SK-N-SH (cell line): ENCODE data around the gene CFAP43. TPM values are rescaled to one million over a fixed set of nuclear protein-coding genes. Genes with fewer than 3 reads are reported as not detected.

Experiments used
- CTCF ChIA-PET: fragments of 300-600, 350-600 bp; formaldehyde crosslinking; extraction: SDS; loops from one replicate; lab custom pipeline; 2021; lab: Yijun Ruan, JAX
- POLR2A ChIA-PET: fragments of 350-600 bp; sonication (Branson Sonifier 250); formaldehyde crosslinking; extraction: SDS; loops from one replicate; lab custom pipeline; 2020; ENCODE audit warnings: antibody characterized with exemption, inconsistent platforms; lab: Yijun Ruan, JAX
- DNase-seq: peaks from one replicate; pipeline ENCODE4 v3.0.0; 2012
- H2AFZ ChIP-seq: fragments of 200-600 bp; sonication (generic); 2 replicates; pipeline ENCODE4 v1.8.1; 2016; ENCODE audit warnings: antibody characterized with exemption, mild to moderate bottlenecking, low read depth
- H3F3A ChIP-seq: fragments of 200-600 bp; sonication (generic); replicated peaks from 2 replicates; pipeline ENCODE3; 2016; ENCODE audit warnings: antibody characterized with exemption, mild to moderate bottlenecking; ENCODE audit not compliant: insufficient read depth
- H3K27ac ChIP-seq, 2 experiments: fragments of 200-500 bp in 1 of 2; fragments of 200-600 bp in 1 of 2; sonication (Bioruptor generic) in 1 of 2; sonication (generic), shearing (Covaris generic) in 1 of 2; 2 replicates each; pipeline versions ENCODE4 v1.5.1 to v1.6.1; 2014 to 2016; ENCODE audit warnings: low read depth in 2 of 2, inconsistent platforms in 1 of 2, low read length in 1 of 2, mild to moderate bottlenecking in 1 of 2, mixed read lengths in 1 of 2
- H3K27me3 ChIP-seq: fragments of 200-600 bp; sonication (generic), shearing (Covaris generic); 2 replicates; pipeline ENCODE4 v1.6.1; 2016; ENCODE audit warnings: mixed run types; ENCODE audit not compliant: insufficient read depth
- H3K36me3 ChIP-seq, 2 experiments: fragments of 200-500 bp in 1 of 2; fragments of 200-600 bp in 1 of 2; sonication (Bioruptor generic) in 1 of 2; sonication (generic) in 1 of 2; replicated peaks in 1 of 2; 2 replicates each; pipeline versions ENCODE3 to v1.5.1; 2014 to 2016; ENCODE audit warnings: low read length in 1 of 2, mild to moderate bottlenecking in 1 of 2; ENCODE audit not compliant: insufficient read depth in 2 of 2, control insufficient read depth in 1 of 2
- H3K4me1 ChIP-seq, 2 experiments: fragments of 200-500 bp in 1 of 2; fragments of 200-600 bp in 1 of 2; sonication (Bioruptor generic) in 1 of 2; sonication (generic), shearing (Covaris generic) in 1 of 2; 2 replicates each; pipeline versions ENCODE4 v1.5.1 to v1.6.1; 2014 to 2016; ENCODE audit warnings: low read depth in 1 of 2, low read length in 1 of 2, mixed run types in 1 of 2; ENCODE audit not compliant: insufficient read depth in 2 of 2, control insufficient read depth in 1 of 2
- H3K4me2 ChIP-seq: fragments of 200-600 bp; sonication (generic), shearing (Covaris generic); 2 replicates; pipeline ENCODE4 v1.6.1; 2017; ENCODE audit warnings: mixed run types
- H3K4me3 ChIP-seq, 2 experiments: fragments of 200-500 bp in 1 of 2; fragments of 200-600 bp in 1 of 2; sonication (Bioruptor generic) in 1 of 2; sonication (generic), shearing (Covaris generic) in 1 of 2; 2 replicates each; pipeline versions ENCODE4 v1.5.1 to v1.8.1; 2014 to 2016; ENCODE audit warnings: low read depth in 2 of 2, inconsistent platforms in 1 of 2, low read length in 1 of 2, mild to moderate bottlenecking in 1 of 2, mixed read lengths in 1 of 2, moderate library complexity in 1 of 2
- H3K79me2 ChIP-seq: fragments of 200-600 bp; sonication (generic); 2 replicates; pipeline ENCODE4 v1.8.1; 2017; ENCODE audit warnings: mild to moderate bottlenecking; ENCODE audit not compliant: insufficient read depth
- H3K9ac ChIP-seq: fragments of 200-600 bp; sonication (generic); 2 replicates; pipeline ENCODE4 v1.6.1; 2017; ENCODE audit warnings: mixed run types
- H3K9me2 ChIP-seq: fragments of 200-600 bp; sonication (generic); 2 replicates; pipeline ENCODE4 v1.6.1; 2017; ENCODE audit warnings: mixed run types
- H3K9me3 ChIP-seq: fragments of 200-600 bp; sonication (generic); 2 replicates; pipeline ENCODE4 v1.6.1; 2017; ENCODE audit warnings: mixed run types, mild to moderate bottlenecking, moderate library complexity
- H4K20me1 ChIP-seq: fragments of 200-600 bp; sonication (generic); 2 replicates; pipeline ENCODE4 v1.6.1; 2017; ENCODE audit warnings: mild to moderate bottlenecking, mixed run types; ENCODE audit not compliant: insufficient read depth
- EP300 ChIP-seq, 2 experiments: IDR thresholded peaks; 2 replicates each; pipeline versions ENCODE4 v1.4.0 to v1.6.1; 2012; ENCODE audit warnings: borderline replicate concordance in 1 of 2, low read depth in 1 of 2, low read length in 1 of 2
- EZH2phosphoT487 ChIP-seq: fragments of 200-600 bp; sonication (generic); IDR thresholded peaks from 2 replicates; pipeline ENCODE4 v1.6.1; 2017; ENCODE audit warnings: low read depth, mixed run types, mild to moderate bottlenecking, antibody characterized with exemption, moderate library complexity, borderline replicate concordance
- FOSL2 ChIP-seq: IDR thresholded peaks from 2 replicates; pipeline ENCODE4 v1.4.0; 2012; ENCODE audit warnings: low read depth, mild to moderate bottlenecking, moderate library complexity, borderline replicate concordance
- FOXM1 ChIP-seq: IDR thresholded peaks from 2 replicates; pipeline ENCODE4 v1.4.0; 2012; ENCODE audit warnings: low read depth, mild to moderate bottlenecking
- JUND ChIP-seq: IDR thresholded peaks from 2 replicates; pipeline ENCODE4 v1.4.0; 2012
- NRF1 ChIP-seq: IDR thresholded peaks from 2 replicates; pipeline ENCODE4 v1.6.1; 2012; ENCODE audit warnings: low read depth, mild to moderate bottlenecking, low read length
- RAD21 ChIP-seq: IDR thresholded peaks from 2 replicates; pipeline ENCODE4 v1.6.1; 2012; ENCODE audit warnings: mild to moderate bottlenecking, low read length
- RCOR1 ChIP-seq: fragments of 150-350 bp; IDR thresholded peaks from 2 replicates; pipeline ENCODE4 v1.6.1; 2017; ENCODE audit warnings: antibody characterized with exemption, low read length
- SIN3A ChIP-seq: IDR thresholded peaks from 2 replicates; pipeline ENCODE4 v1.6.1; 2012; ENCODE audit warnings: low read depth, mild to moderate bottlenecking, low read length, moderate library complexity, borderline replicate concordance
- TAF1 ChIP-seq: IDR thresholded peaks from 2 replicates; pipeline ENCODE4 v1.6.1; 2012; ENCODE audit warnings: low read depth, mild to moderate bottlenecking, low read length, moderate library complexity, borderline replicate concordance
- TEAD4 ChIP-seq: IDR thresholded peaks from 2 replicates; pipeline ENCODE4 v1.4.0; 2012; ENCODE audit warnings: mild to moderate bottlenecking, borderline replicate concordance; ENCODE audit not compliant: insufficient read depth
- WGBS: methylation state at CpG from one replicate; pipeline ENCODE4 v1.1.6; 2017; ENCODE audit warnings: low lambda C conversion rate; 5-methylcytosine and 5-hydroxymethylcytosine counted together
- polyA plus RNA-seq, 3 experiments: library from polyadenylated mRNA; depleted of rRNA; stranded (reverse); fragments of >200 nt; gene quantifications; 2 replicates each; pipeline ENCODE4 v1.2.3, GENCODE V29; 2012
- TF ChIP-seq, protein P1 (sequence below): fragments of 150-350 bp; IDR thresholded peaks from 2 replicates; pipeline ENCODE4 v1.6.1; 2017; ENCODE audit warnings: antibody characterized with exemption, low read length, low read depth, borderline replicate concordance
- TF ChIP-seq, protein P2 (sequence below): IDR thresholded peaks from 2 replicates; pipeline ENCODE4 v1.4.0; 2012; ENCODE audit warnings: low read depth, borderline replicate concordance
- TF ChIP-seq, protein P3 (sequence below): IDR thresholded peaks from 2 replicates; pipeline ENCODE4 v1.6.1; 2012; ENCODE audit warnings: mild to moderate bottlenecking, low read depth, low read length, moderate library complexity
- TF ChIP-seq, protein P4 (sequence below): fragments of 150-350 bp; IDR thresholded peaks from 2 replicates; pipeline ENCODE4 v1.6.1; 2016; ENCODE audit warnings: mild to moderate bottlenecking, low read depth, low read length
- TF ChIP-seq, protein P5 (sequence below): IDR thresholded peaks from 2 replicates; pipeline ENCODE4 v1.4.0; 2012; ENCODE audit warnings: low read depth, borderline replicate concordance
- TF ChIP-seq, protein P6 (sequence below): fragments of 200-600 bp; sonication (generic); IDR thresholded peaks from 2 replicates; pipeline ENCODE4 v1.6.1; 2017; ENCODE audit warnings: antibody characterized with exemption, mild to moderate bottlenecking, moderate library complexity

Gene CFAP43
- polyA plus RNA-seq, 1 of the 3 experiments (the other 2 are of a cell fraction) = 0.35 TPM

DNA sequence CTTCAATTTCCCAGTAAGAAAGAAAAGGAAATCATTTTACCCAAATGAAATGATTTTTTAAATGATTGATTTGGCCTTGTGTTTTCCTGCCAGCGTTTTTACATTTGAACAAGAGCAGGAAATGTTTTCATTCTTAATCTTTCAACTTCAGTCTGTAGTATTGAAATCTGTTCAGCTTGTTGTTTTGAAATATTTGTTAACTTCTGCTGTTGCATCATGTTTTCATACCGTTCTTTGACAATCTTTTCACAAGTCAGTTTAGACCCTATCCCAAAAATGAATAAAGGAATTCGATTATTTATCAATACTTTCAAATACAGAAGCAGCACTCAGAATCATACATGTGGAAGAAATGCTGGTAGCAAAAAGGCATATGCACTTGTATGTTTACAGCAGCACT, 102.1 kb downstream of the CFAP43 start:
- no peaks in the 10 kb centered on the region for H3K27me3 ChIP-seq
- no peak for TF ChIP-seq SIN3A
- no peak for TF ChIP-seq TAF1
- TF ChIP-seq FOXM1 = no peak
- no peak for TF ChIP-seq EZH2phosphoT487
- no peak for TF ChIP-seq NRF1
- TF ChIP-seq, protein P1, sequence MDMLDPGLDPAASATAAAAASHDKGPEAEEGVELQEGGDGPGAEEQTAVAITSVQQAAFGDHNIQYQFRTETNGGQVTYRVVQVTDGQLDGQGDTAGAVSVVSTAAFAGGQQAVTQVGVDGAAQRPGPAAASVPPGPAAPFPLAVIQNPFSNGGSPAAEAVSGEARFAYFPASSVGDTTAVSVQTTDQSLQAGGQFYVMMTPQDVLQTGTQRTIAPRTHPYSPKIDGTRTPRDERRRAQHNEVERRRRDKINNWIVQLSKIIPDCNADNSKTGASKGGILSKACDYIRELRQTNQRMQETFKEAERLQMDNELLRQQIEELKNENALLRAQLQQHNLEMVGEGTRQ = no peak
- TF ChIP-seq FOSL2 = no peak
- TF ChIP-seq, protein P2, sequence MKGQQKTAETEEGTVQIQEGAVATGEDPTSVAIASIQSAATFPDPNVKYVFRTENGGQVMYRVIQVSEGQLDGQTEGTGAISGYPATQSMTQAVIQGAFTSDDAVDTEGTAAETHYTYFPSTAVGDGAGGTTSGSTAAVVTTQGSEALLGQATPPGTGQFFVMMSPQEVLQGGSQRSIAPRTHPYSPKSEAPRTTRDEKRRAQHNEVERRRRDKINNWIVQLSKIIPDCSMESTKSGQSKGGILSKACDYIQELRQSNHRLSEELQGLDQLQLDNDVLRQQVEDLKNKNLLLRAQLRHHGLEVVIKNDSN = no peak
- TF ChIP-seq, protein P3, sequence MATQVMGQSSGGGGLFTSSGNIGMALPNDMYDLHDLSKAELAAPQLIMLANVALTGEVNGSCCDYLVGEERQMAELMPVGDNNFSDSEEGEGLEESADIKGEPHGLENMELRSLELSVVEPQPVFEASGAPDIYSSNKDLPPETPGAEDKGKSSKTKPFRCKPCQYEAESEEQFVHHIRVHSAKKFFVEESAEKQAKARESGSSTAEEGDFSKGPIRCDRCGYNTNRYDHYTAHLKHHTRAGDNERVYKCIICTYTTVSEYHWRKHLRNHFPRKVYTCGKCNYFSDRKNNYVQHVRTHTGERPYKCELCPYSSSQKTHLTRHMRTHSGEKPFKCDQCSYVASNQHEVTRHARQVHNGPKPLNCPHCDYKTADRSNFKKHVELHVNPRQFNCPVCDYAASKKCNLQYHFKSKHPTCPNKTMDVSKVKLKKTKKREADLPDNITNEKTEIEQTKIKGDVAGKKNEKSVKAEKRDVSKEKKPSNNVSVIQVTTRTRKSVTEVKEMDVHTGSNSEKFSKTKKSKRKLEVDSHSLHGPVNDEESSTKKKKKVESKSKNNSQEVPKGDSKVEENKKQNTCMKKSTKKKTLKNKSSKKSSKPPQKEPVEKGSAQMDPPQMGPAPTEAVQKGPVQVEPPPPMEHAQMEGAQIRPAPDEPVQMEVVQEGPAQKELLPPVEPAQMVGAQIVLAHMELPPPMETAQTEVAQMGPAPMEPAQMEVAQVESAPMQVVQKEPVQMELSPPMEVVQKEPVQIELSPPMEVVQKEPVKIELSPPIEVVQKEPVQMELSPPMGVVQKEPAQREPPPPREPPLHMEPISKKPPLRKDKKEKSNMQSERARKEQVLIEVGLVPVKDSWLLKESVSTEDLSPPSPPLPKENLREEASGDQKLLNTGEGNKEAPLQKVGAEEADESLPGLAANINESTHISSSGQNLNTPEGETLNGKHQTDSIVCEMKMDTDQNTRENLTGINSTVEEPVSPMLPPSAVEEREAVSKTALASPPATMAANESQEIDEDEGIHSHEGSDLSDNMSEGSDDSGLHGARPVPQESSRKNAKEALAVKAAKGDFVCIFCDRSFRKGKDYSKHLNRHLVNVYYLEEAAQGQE = no peak
- TF ChIP-seq, protein P4, sequence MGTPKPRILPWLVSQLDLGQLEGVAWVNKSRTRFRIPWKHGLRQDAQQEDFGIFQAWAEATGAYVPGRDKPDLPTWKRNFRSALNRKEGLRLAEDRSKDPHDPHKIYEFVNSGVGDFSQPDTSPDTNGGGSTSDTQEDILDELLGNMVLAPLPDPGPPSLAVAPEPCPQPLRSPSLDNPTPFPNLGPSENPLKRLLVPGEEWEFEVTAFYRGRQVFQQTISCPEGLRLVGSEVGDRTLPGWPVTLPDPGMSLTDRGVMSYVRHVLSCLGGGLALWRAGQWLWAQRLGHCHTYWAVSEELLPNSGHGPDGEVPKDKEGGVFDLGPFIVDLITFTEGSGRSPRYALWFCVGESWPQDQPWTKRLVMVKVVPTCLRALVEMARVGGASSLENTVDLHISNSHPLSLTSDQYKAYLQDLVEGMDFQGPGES = no peak
- no peak for TF ChIP-seq RCOR1
- TF ChIP-seq TEAD4 = no peak
- TF ChIP-seq, protein P5, sequence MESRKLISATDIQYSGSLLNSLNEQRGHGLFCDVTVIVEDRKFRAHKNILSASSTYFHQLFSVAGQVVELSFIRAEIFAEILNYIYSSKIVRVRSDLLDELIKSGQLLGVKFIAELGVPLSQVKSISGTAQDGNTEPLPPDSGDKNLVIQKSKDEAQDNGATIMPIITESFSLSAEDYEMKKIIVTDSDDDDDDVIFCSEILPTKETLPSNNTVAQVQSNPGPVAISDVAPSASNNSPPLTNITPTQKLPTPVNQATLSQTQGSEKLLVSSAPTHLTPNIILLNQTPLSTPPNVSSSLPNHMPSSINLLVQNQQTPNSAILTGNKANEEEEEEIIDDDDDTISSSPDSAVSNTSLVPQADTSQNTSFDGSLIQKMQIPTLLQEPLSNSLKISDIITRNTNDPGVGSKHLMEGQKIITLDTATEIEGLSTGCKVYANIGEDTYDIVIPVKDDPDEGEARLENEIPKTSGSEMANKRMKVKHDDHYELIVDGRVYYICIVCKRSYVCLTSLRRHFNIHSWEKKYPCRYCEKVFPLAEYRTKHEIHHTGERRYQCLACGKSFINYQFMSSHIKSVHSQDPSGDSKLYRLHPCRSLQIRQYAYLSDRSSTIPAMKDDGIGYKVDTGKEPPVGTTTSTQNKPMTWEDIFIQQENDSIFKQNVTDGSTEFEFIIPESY = no peak
- no peak for TF ChIP-seq JUND
- TF ChIP-seq EP300 (IDR thresholded peaks at IDR 0.05; ENCODE audit: borderline replicate concordance in 1 of 2, low read depth in 1 of 2, low read length in 1 of 2) = no peak
- TF ChIP-seq, protein P6, sequence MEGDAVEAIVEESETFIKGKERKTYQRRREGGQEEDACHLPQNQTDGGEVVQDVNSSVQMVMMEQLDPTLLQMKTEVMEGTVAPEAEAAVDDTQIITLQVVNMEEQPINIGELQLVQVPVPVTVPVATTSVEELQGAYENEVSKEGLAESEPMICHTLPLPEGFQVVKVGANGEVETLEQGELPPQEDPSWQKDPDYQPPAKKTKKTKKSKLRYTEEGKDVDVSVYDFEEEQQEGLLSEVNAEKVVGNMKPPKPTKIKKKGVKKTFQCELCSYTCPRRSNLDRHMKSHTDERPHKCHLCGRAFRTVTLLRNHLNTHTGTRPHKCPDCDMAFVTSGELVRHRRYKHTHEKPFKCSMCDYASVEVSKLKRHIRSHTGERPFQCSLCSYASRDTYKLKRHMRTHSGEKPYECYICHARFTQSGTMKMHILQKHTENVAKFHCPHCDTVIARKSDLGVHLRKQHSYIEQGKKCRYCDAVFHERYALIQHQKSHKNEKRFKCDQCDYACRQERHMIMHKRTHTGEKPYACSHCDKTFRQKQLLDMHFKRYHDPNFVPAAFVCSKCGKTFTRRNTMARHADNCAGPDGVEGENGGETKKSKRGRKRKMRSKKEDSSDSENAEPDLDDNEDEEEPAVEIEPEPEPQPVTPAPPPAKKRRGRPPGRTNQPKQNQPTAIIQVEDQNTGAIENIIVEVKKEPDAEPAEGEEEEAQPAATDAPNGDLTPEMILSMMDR = no peak
- TF ChIP-seq RAD21 = no peak
- POLR2A ChIA-PET = interaction anchor here (1.0 kb wide), 1 partner anchor 8 kb away, joined by 3 read pairs; the partner anchor contains the start of gene SFR1
- H2AFZ ChIP-seq = no peak overlapping the region
- H4K20me1 ChIP-seq = no peaks in the 10 kb centered on the region
- CTCF ChIA-PET = interaction anchor here (4.2 kb wide), 1 partner anchor 9 kb away, joined by 13 read pairs; the partner anchor contains the start of gene SFR1
- H3K4me2 ChIP-seq = no peak overlapping the region
- no peaks in the 10 kb centered on the region for H3F3A ChIP-seq
- H3K36me3 ChIP-seq = peaks cover 0 to 4% of the 10 kb centered on the region in 2 experiments
- 56% methylated on average over 3 of the region's 3 CpGs for WGBS
- H3K9me3 ChIP-seq = no peaks in the 10 kb centered on the region
- no peaks in the 10 kb centered on the region; the same call in 1 of the 2 replicates for H3K9me2 ChIP-seq
- H3K4me1 ChIP-seq = peaks cover 0 to 6% of the 10 kb centered on the region in 2 experiments; a peak in 1 of 4 replicates
- no peak overlapping the region for H3K4me3 ChIP-seq
- no peaks in the 10 kb centered on the region for H3K79me2 ChIP-seq
- no peak overlapping the region for H3K9ac ChIP-seq
- DNase-seq = no peak
- H3K27ac ChIP-seq = no peak overlapping the region
